Adrenal gland (tissue), 5 donors: ENCODE measurements around the gene MYT1.

Experiments used
- CTCF ChIP-seq, 6 experiments: fragments of 450-650 bp in 4 of 6; fragments of 200-600 bp in 2 of 6; sonication (generic) in 1 of 6; IDR thresholded peaks; 1 replicate in 5 of 6; 2 replicates in 1 of 6; pipeline versions ENCODE4 v1.5.1 to v1.8.0; 2016 to 2021; ENCODE audit warnings: antibody characterized with exemption in 6 of 6, mild to moderate bottlenecking in 2 of 6, moderate library complexity in 1 of 6
- POLR2A ChIP-seq, 2 donors: fragments of 450-650 bp; IDR thresholded peaks; one replicate each; pipeline ENCODE4 v1.6.1; 2017; ENCODE audit warnings: antibody characterized with exemption in 2 of 2, mild to moderate bottlenecking in 2 of 2, moderate library complexity in 1 of 2
- donor health status: DM: no; HTN: no; CAD: no.

GRCh38 chr20:64233725-64234124 lies 69.5 kb downstream of the MYT1 start:
- TF ChIP-seq CTCF (IDR thresholded peaks at IDR 0.05) (no peak), POLR2A (IDR thresholded peaks at IDR 0.05) (peak in 1 of 2 donors; percentile 42)
